GM19397 (cell line): ENCODE data around the gene STIM1.
"Not testable (repeated sequence)": the region's sequence is repeated elsewhere in the genome, so short reads cannot be mapped to it uniquely, and the experiment has no call there.

ENCODE experiments used
- ATAC-seq: cut with Tn5 transposase; IDR thresholded peaks from one replicate; pipeline ENCODE4 v1.9.1; 2021; ENCODE audit warnings: mild to moderate bottlenecking, moderate library complexity; ENCODE audit not compliant: unreplicated experiment

The STIM1 gene

DNA sequence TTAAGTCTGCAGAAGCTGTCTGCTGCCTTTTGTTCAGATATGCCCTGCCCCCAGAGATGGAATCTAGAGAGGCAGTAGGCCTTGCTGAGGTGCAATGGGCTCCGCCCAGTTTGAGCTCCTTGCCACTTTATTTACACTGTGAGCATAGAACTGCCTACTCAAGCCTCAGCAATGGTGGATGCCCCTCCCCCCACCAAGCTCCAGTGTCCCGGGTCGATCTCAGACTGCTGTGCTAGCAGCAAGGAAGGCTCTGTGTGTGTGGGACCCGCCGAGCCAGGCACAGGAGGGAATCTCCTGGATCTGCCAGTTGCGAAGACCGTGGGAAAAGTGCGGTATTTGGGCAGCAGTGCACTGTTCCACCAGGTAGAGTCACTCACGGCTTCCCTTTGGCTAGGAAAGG is 161.1 kb downstream of the STIM1 start:
- not testable (repeated sequence) for ATAC-seq

GRCh38 chr11:4017129-4017528 is 161.7 kb downstream of the STIM1 start:
- ATAC-seq: no peak

DNA sequence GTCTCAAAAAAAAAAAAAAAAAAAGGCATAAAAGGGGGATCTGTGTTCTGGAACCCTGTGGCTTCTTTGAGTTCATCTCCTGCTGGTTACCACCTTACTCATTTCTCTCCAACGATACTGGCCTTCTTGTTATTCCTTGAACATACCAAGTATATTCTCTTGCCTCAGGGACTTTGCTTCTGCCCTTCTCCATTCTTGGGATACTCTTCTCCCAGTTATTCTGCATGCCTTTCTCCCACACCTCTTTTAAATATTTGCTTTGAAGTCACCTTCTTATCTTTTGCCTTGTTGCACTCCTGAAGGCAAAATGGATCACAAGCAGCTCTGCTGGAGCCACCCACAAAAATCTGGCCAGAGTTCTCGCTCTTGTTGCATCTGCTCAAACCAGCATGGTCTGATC is 163.2 kb downstream of the STIM1 start:
- no peak for ATAC-seq

- no peak for ATAC-seq
Measured at GRCh38 chr11:4019891-4020290, 164.4 kb downstream of the STIM1 start.

GRCh38 chr11:4022669-4023068 is 167.2 kb downstream of the STIM1 start:
- no peak for ATAC-seq

- ATAC-seq: no peak
Measured at GRCh38 chr11:4025248-4025966, 169.9 kb downstream of the STIM1 start.

DNA sequence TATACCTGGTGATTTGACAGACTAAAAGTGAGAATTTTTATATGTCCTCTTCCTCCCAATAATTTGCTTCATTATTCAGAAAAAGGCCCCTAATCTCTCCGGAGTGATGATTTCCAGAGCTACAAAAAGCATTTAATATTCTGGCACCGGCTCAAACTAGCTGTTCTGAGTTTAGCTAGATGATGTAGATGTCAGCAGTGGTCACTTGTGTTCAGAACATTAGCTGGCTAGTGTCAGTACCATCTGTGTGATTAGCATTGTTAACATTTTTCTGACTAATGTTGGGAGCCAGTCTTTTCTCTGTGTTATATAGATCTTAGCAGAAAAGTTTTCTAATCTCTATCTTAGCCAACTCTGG is 170.5 kb downstream of the STIM1 start:
- no peak for ATAC-seq

DNA sequence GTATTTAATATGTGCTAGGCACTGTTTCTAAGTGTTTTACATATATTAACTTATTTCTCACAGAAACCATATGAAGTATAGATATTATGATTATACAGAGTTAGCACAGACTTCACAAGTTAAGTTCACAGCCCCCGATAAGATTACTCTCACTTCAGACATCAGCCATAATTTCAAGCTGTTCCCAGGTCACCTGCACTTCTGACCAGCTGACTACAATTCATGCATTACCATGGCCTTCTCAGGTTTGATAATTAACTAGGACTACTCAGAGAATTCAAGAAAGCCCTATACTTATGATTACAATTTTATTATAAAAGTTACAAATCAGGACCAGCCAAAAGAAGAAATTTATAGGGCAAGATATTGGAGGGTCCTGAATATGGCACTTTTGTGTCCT is 170.9 kb downstream of the STIM1 start:
- no peak for ATAC-seq

GRCh38 chr11:4027746-4028145 is 172.3 kb downstream of the STIM1 start:
- no peak for ATAC-seq

- no peak for ATAC-seq
Measured at GRCh38 chr11:4030197-4030596, 174.7 kb downstream of the STIM1 start.

GRCh38 chr11:4032097-4032496 is 176.6 kb downstream of the STIM1 start:
- ATAC-seq: no peak

GRCh38 chr11:4035985-4036384 is 180.5 kb downstream of the STIM1 start:
- ATAC-seq: no peak

GRCh38 chr11:4039011-4039410 is 183.5 kb downstream of the STIM1 start:
- ATAC-seq: no peak

DNA sequence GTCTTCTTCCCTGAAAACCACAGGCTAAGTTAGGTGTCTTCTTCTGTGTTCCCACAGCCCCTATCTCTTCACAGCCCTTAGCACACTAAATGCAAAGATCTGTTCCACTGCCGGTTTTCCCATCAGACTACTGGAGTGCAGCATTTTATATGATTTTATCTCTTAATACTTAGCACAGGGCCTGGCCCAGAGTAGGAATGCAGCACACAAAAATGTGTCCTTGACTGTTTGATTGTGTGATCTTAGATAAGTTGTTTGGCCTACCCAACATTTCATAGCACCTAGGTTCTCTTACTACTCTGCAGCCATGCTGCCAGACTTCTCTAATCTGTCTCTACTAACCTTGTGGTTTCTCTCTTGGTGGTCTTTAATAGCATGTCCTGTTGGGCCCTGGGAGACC is 185.0 kb downstream of the STIM1 start:
- no peak for ATAC-seq

GRCh38 chr11:4041731-4042391 is 186.4 kb downstream of the STIM1 start:
- no peak for ATAC-seq

DNA sequence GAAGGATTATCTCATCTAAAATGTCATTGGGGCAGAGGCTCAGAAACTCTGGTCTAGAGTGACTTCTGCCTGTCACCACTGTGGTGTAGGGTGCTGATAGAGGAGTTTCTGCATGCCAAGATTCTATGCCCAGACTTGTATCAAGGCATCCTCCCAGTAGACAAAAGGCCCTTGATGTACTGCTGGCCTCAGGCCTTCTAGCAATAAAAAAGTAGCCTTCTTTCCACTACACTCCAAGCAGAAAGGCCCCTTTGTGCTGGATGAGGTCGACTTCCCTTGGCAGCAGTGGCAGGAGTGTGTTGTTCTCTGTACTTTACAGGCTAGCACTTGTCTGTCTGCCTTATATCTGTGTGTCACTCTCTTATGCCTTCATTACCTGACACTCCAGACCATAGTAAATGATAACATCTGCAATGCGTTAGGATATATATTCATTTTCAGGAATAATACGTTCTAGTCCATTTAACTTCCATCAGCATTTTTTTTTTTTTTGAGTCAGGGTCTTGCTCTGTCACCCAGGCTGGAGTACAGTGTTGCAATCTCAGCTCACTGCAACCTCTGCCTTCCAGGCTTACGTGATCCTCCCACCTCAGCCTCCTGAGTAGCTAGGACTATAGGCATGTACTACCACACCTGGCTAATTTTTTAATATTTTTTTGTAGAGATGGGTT is 189.6 kb downstream of the STIM1 start:
- no peak for ATAC-seq

DNA sequence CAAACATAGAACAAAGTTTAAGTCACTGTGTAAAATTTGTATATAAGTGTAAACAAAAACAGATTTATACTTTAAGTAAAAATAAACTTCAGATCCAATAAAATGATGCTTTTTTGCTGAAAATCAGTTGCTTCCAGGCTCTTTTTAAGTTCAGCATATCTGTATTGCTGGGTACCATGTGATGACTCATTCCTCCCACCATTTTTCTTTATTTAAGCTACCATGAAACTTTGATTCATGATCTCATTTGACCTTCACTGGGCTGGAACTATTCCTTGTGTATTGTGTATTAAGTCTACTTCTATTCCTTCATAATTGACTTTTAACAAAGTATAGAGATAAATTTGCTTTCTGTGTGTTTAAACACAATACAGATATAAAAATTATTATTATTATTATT is 192.9 kb downstream of the STIM1 start:
- no peak for ATAC-seq

DNA sequence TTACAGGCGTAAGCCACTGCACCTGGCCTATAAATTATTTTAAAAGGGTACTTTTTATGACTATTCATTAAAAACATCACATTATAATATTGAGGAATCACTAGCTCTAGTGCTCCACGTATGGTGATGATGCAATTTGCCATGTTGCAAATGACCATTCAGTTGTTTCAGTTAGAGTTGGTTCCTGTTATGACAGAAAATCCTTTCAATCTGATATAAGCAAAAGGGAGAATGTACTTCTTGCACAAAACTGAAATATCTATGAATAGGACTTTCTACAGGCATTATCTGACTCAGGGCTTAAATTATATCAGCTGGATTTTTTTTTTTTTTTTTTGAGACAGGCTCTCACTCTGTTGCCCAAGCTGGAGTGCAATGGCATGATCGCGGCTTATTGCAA is 193.5 kb downstream of the STIM1 start:
- no peak for ATAC-seq

- ATAC-seq: no peak
Measured at GRCh38 chr11:4050138-4050537, 194.7 kb downstream of the STIM1 start.

GRCh38 chr11:4053200-4053599 is 197.7 kb downstream of the STIM1 start:
- ATAC-seq: not testable (repeated sequence)

GRCh38 chr11:4054643-4055042 is 199.2 kb downstream of the STIM1 start:
- no peak for ATAC-seq

- ATAC-seq: no peak
Measured at GRCh38 chr11:4059424-4059823, 204.0 kb downstream of the STIM1 start.
